C4-2B (cell line): ENCODE results near the gene ORMDL2.

Experiments used
- CTCF ChIP-seq: fragments of 450-650 bp; conservative IDR thresholded peaks from 2 replicates; pipeline ENCODE4 v1.5.1; 2017; ENCODE audit warnings: mild to moderate bottlenecking
- ZFX ChIP-seq: fragments of 450-650 bp; IDR thresholded peaks from 2 replicates; pipeline ENCODE4 v1.6.1; 2017

- TF ChIP-seq CTCF (no peak), ZFX (no peak)
These were observed 28.1 kb downstream of the ORMDL2 start for GRCh38 chr12:55845785-55846496.
